Brain microvascular endothelial cell (primary cell): ENCODE measurements around the gene TMIE.

Experiments
- DNase-seq: peaks from one replicate; pipeline ENCODE4 v3.0.0-alpha.2; 2020
- H3K27ac ChIP-seq: fragments of 250-450 bp; sonication (Bioruptor Pico); 2 replicates; pipeline ENCODE4 v1.5.1; 2020; ENCODE audit warnings: mild to moderate bottlenecking, moderate library complexity
- H3K27me3 ChIP-seq: fragments of 250-450 bp; sonication (Bioruptor Pico); replicated peaks from 2 replicates; pipeline ENCODE4 v1.5.1; 2020; ENCODE audit warnings: mild to moderate bottlenecking
- H3K36me3 ChIP-seq: fragments of 250-450 bp; sonication (Bioruptor Pico); replicated peaks from 2 replicates; pipeline ENCODE4 v1.5.1; 2020; ENCODE audit warnings: mild to moderate bottlenecking
- H3K4me3 ChIP-seq: 2 replicates; pipeline ENCODE4 v1.5.1; 2011; ENCODE audit warnings: low read depth, mild to moderate bottlenecking, control low read depth, low read length, moderate library complexity
- CTCF ChIP-seq: IDR thresholded peaks from 2 replicates; pipeline ENCODE4 v1.5.1; 2011; ENCODE audit warnings: low read depth, mild to moderate bottlenecking, moderate library complexity, low read length, control low read depth, inconsistent platforms; ENCODE audit errors: missing control alignments
- in situ Hi-C: cut with HindIII; loops from 2 replicates; pipeline ENCODE4 v1.10.0; 2017; ENCODE audit warnings: low sequenced_read_pairs, low pct_ligation_motif_present

Gene TMIE

DNA sequence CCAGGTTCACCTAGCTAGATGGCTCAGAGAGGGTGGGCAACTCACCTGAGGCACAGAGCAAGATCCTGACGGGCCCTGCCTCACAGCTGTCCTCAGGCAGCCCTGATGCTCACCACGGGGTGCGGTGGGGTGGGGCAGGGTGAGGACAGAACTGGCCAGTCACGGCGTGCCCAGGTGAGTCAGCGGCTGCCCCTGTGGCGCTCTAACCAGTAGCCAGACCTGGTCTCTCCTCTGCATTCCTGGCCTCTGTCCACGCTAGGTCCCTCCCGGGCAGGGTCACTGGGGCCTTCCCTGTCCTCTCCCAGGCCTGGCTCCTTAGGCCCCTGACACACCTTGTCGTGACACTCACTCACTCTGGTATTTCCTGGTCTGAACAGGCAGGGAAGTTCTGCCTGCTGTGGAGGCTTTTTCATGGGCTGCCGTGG is 8.6 kb upstream of the TMIE start:
- H3K27me3 ChIP-seq: no peaks in the 10 kb centered on the region
- no peak overlapping the region for H3K27ac ChIP-seq
- H3K4me3 ChIP-seq: no peak overlapping the region
- no peak for DNase-seq
- in situ Hi-C loops: no loop called here
- no peak for TF ChIP-seq CTCF
- no peaks in the 10 kb centered on the region for H3K36me3 ChIP-seq

DNA sequence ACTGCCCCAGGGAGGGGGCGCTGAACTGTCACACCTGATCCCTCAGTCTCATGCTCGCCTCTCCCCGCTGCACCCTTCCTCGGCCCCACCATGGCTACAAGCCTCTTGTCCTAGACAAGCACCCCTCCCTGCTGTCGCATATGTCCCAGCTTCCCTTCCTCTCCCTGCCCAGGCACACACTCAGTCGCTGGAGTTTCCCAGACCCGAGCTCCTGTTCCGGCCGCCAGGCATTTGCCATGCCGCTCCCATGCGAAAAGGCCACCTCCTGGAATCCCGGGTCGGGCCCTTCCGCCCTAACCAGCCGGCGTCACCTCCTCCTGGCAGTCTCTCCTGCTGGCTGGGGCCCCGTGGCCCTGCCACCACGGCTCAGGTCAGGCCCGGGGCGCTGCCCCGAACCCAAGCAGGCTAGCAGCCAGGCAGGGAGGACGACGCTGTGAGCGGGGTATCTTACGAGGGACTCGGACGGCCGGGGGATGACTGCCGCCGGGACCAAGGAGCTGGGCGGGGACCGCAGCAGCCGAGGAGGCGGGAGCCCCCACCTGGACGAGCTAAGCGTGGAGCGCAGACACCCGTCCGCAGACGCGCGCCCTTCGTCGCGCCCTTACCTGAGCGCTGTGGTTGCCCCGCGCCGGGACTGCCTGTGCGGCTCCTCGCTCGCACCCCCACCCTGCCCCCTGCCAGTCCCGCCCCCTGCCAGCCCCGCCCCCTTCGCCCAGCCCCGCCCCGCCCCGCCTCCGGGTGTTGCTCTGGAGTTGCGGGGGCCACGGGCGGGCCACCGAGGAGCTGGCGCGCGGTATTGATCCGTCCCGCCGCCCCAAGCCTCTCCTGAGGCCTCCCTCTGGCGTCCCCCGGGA is 7.9 kb upstream of the TMIE start, which contains the start of gene ALS2CL:
Gene ALS2CL, minus strand, starts transcription at position 642 of the 854 bp plus-strand sequence. CDS start 4,239 bp downstream, outside the sequence.
- Histone ChIP-seq H3K27ac (no peak within 1 kb of the TSS), H3K27me3 (no peaks in the 10 kb centered on the region), H3K4me3 (peak within 1 kb of the TSS; percentile 57), H3K36me3 (no peaks in the 10 kb centered on the region)
- TF ChIP-seq CTCF: no peak
- DNase-seq: no peak
- in situ Hi-C loops: no loop called here

DNA sequence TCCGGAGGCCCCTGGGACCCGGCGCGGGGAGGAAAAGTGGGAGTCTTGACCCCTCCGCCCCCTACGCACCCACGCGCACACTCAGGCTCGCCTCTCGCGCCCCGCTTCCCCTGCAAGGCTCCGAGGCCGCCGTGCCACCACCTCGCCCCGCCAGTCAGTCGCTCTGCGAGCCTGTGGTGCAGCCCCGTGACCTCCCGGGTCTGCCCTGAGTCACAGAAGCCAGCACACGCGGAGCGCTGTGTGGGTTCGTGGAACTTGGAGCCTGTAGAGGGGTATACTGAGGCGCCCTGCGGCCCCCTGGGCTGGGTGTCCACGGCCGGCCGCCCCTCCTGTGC is 7.3 kb upstream of the TMIE start:
- no peak overlapping the region for H3K27ac ChIP-seq
- H3K27me3 ChIP-seq: no peaks in the 10 kb centered on the region
- DNase-seq: no peak
- no peak for TF ChIP-seq CTCF
- peak overlapping the region; percentile 39 for H3K4me3 ChIP-seq
- in situ Hi-C loops: no loop called here
- no peaks in the 10 kb centered on the region for H3K36me3 ChIP-seq

- DNase-seq: no peak
Observed at GRCh38 chr3:46694520-46694919, 6.7 kb upstream of the TMIE start.

GRCh38 chr3:46695177-46695961 is 5.8 kb upstream of the TMIE start:
- Histone ChIP-seq H3K27ac (no peak overlapping the region), H3K4me3 (no peak overlapping the region), H3K27me3 (no peaks in the 10 kb centered on the region), H3K36me3 (no peaks in the 10 kb centered on the region)
- peak; percentile 52 for TF ChIP-seq CTCF
- DNase-seq: no peak
- in situ Hi-C loops: no loop called here

More at GRCh38 chr3:46694520-46694919, 6.7 kb upstream of the TMIE start:
- H3K27ac ChIP-seq: no peak overlapping the region
- no peaks in the 10 kb centered on the region for H3K36me3 ChIP-seq
- in situ Hi-C loops: no loop called here
- H3K4me3 ChIP-seq: no peak overlapping the region
- TF ChIP-seq CTCF: no peak
- no peaks in the 10 kb centered on the region for H3K27me3 ChIP-seq
